NCI-H82 treated with DMSO at 0.1 percent for 48 hours (cell line): ENCODE data around the gene COG2.
"Not testable (repeated sequence)": the region's sequence is repeated elsewhere in the genome, so short reads cannot be mapped to it uniquely, and the experiment has no call there.

Experiments used
- DNase-seq: peaks from one replicate; lab custom pipeline; 2025; ENCODE audit not compliant: unreplicated experiment; lab: John Stamatoyannopoulos, UW

Gene COG2

GRCh38 chr1:230626232-230626631, 16.0 kb upstream of the COG2 start:
- no peak for DNase-seq

DNA sequence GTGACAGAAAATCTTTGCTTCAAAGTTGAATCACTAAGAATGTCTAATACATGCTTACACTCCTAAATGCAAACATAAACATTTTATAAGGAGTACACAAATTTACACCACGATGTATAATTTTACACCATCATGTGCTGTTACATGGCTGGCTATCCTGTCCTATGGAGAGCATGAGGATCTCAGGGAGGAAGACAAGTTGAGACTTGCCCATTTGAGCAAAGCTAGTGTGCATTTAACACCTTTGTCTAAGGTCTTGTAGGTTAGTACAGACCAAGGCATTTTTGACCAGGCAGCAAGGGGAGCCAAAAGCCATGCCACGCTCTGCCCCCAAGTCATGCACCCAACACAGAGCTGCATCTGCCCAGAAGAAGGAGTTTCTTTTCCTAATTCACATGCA, 14.5 kb upstream of the COG2 start:
- no peak for DNase-seq

DNA sequence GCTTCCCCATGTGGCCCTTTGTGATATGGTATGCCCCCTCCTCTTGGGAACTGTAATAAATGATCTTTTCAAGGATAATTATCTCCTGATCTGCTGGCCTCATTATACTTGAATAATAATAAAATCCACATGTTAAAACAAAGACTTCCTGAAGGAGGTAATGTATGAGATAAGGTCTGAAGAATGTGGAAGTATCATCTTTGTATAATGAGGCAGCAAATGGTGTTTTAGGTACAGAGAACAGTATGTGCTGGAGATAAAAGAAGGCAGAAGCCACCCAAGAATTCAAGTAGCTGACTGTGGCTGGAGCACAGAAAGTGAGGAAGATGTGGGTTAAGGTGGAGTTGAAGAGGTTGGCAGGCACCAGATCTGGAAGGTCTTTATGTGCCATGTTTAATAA, 12.8 kb upstream of the COG2 start:
- DNase-seq: no peak

DNA sequence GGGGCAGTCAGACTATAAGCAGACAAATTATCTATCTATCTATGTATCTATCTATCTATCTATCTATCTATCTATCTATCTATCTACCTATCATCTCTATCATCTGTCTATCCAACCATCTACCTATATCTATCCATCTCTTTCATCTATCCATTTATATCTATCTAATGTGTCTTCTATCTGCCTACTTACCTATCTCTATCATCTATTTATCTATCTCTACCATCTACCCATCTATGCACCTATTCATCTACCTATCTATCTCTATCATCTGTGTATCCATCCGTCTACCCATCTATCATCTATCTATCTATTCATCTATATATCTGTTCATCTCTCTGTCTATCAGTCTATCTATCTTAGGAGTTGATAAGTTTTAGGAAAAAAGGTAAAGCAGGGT, 10.8 kb upstream of the COG2 start:
- no peak for DNase-seq

GRCh38 chr1:230632273-230632873, 9.9 kb upstream of the COG2 start:
- DNase-seq: no peak

DNA sequence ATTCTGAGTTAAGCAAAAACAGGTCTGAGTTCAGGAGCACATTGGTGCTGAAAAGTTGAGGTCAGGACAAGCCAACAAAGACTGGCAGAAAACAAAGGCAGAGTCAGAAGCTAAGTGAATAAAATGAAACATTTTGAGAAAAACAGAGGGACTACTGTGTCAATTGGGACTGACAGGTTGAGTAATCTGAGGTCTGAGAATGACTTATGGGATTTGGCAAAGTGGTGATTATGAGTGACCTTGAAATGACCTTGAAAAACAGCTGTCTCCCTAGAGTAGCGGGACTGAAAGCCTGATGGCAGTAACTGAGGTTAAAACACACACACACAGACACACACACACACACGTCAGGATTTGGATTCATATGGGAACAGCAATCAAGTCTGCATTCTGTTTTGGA, 8.8 kb upstream of the COG2 start:
- peak; percentile 43 for DNase-seq

- DNase-seq: no peak
Observed at GRCh38 chr1:230634384-230634783, 7.9 kb upstream of the COG2 start.

DNA sequence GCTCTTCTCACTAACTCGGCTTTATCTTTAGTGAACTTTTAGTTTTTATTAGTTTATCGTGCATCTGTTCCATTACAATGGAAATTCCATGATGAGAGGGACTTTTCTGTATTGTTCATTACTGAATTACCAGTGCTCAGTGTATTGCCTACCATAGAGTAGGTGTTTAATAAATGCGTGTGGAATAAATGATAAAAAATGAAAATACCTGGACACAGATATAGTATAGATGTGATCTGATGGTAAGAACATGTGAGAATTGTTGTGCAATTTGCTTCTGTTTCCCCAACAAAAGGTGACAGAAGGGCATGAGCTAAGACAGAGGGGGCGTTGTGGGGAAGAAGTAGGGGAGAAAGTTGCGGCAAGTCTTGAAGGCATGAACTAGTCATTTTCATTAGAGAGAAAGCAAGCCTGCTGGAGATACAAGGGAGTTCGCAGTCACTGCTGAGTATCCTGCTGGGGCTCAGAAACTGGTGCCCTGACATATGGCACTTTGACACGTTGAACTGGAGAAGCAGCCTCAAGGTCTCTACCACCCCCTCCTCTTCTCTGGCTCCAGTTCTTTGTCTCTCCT, 5.6 kb upstream of the COG2 start:
- DNase-seq: no peak

DNA sequence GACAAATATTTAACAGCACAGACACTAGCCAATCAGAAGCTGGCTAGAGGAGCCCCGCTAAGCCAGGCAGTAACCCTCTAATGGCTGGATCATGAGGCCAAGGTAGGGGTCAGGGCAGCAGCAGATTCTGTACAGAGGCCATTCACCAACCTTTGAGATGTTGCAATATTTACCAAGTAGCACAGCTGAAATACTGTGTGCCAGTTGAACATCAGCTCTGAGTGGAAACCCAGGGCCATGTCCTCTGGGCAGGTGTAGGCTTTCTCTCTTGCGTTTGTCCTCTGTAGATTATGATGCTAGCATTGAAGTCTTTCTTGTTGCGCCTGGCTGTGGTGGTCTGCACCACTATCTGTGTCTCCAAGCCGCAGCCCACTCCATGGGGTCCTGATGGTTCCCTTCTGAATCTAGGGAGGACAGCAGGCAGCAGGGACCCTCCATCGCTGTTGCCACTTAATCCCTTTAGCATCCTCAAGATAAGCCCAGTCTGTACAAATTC, 2.5 kb upstream of the COG2 start:
- no peak for DNase-seq

DNA sequence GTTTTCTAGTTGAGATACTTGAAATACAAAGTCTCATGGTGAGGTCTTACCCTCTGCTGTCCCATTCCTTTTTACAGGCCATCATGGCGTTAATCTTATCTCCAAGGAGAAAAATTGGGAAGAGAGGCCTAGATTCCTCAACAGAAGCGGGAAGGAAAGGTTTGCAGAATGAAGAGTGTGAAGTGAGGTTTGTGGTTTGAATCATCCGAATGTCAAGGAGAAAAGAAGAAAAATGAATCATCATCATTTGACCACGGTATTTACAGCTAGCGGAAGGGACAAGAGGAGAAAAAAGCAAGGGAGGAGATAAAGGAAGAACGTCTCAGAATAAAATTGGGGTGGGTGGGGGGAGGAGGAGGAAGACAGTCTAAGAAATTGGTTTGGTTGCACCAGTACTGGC, 935 bp upstream of the COG2 start:
- no peak for DNase-seq

DNA sequence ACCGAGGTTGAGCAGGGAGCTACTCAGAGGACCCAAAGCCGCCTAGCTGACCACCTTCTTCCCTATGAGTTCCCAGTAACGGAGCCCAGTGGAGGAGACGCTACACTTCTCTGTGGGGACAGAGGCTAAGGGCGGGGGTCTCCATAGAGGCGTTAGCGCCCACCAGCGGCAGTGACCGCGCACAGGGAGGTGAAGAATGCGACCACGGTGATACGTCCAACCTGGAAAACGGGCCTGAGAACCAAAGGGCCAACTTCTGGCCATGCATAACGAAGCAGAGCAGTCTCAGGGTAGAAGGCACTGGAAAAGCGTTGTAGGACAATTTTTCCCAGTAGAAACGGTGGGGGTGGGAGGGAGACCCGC, 400 bp upstream of the COG2 start:
- DNase-seq: no peak

GRCh38 chr1:230643908-230644307, 1.6 kb downstream of the COG2 start:
- no peak for DNase-seq

- DNase-seq: no peak
Observed at GRCh38 chr1:230646710-230647302, 4.5 kb downstream of the COG2 start.

- no peak for DNase-seq
Observed at GRCh38 chr1:230647321-230647720, 5.0 kb downstream of the COG2 start.

DNA sequence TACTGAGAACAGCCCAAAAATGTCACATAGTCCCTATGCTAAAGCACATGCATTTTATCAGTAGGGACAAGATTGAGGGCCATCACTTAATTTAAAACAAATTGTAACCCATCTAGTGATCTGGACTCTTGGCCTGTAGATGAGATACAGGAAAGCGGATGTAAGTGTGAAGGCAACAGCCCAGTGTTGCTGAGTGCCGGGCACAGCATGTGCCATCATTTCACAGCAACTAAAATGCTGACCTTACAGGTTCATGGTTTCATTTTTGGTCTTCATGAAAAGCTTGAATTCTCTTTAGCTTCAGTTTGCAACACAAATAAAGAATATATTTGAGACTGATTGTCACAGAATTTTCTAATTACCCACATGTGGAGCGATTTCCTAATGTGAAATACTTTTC, 5.8 kb downstream of the COG2 start:
- DNase-seq: no peak

- no peak for DNase-seq
Observed at GRCh38 chr1:230650300-230650699, 8.0 kb downstream of the COG2 start.

DNA sequence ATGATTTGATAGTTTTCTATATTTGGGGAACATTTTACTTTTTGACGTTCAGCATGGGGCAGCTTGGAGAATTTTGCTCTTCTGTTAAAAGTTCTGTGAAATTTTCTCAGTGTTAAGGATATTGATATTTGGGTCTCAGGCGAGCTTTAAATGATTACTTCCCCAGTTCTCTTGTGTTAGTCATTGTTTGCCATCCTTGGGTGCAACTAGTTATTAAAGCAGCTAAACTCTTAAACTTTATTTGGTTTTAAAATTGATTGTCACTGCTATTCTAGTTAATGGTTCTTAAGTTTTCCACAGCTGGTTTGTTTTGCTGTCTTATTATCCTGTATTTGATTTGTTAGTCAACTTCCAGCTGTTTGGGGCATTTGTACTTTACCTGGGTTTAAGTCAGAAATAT, 9.0 kb downstream of the COG2 start:
- no peak for DNase-seq

- DNase-seq: not testable (repeated sequence)
Observed at GRCh38 chr1:230656719-230657118, 14.4 kb downstream of the COG2 start.

GRCh38 chr1:230658103-230658502, 15.8 kb downstream of the COG2 start:
- DNase-seq: not testable (repeated sequence)

GRCh38 chr1:230658691-230659090, 16.4 kb downstream of the COG2 start:
- no peak for DNase-seq

DNA sequence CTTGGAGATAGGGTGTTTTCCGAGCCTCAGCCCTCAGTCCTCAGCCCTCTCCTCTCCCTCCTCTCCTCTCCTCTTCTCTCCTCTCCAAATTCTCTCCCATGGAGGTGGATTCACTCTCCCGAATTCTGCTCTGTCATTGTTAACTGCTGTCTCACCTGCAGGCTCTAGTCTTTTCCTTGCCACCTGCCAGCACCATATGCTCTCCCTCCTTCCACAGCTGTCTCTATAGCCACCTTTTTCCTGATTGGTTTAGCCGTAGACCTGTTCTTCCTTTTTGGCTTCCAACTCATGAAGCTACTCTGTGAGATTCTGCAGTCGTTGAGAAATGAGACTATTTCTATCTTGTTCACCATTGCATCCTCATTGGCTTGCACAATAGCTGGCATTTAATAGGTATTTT, 19.7 kb downstream of the COG2 start:
- DNase-seq: no peak

DNA sequence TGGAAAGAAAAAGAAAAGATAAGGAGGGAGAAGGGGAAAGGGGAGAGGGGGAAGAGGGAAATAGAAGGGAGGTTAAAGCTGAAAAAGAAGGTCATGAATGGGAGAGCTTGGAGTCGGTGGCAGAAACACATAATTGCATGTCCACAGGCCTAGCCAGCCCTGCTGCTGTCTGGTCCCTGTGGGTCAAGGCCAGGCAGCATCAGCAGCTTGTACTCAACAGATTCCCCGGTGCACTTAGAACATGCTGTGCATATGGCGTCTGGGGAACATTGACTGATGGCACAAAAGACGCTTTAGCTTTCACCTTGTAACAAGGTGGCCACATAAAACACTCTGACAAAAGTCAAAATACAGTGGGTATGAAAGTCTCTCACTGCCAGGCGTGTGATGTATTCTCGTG, 25.9 kb downstream of the COG2 start:
- no peak for DNase-seq

GRCh38 chr1:230669543-230669942, 27.3 kb downstream of the COG2 start:
- DNase-seq: no peak
